HL-60 (cell line): ENCODE data around the gene RAP1GAP.

Experiments used
- CTCF ChIP-seq: IDR thresholded peaks from one replicate; pipeline ENCODE4 v1.5.1; 2011; ENCODE audit warnings: low read length, control low read depth, inconsistent platforms; ENCODE audit not compliant: insufficient read depth
- GABPA ChIP-seq: IDR thresholded peaks from 2 replicates; pipeline ENCODE4 v1.6.1; 2012; ENCODE audit warnings: low read depth
- POLR2AphosphoS5 ChIP-seq: IDR thresholded peaks from 2 replicates; pipeline ENCODE4 v1.6.1; 2012; ENCODE audit warnings: low read depth
- REST ChIP-seq: IDR thresholded peaks from 2 replicates; pipeline ENCODE4 v1.6.1; 2012; ENCODE audit warnings: low read depth; ENCODE audit not compliant: insufficient replicate concordance
- SPI1 ChIP-seq: IDR thresholded peaks from 2 replicates; pipeline ENCODE4 v1.6.1; 2012; ENCODE audit warnings: low read depth, mild to moderate bottlenecking, borderline replicate concordance

GRCh38 chr1:21610989-21611785 is 58.0 kb downstream of the RAP1GAP start:
- no peak for TF ChIP-seq CTCF
- no peak for TF ChIP-seq GABPA
- TF ChIP-seq POLR2AphosphoS5 = no peak
- no peak for TF ChIP-seq REST
- TF ChIP-seq SPI1 = no peak
